GM08714 (cell line): Measurements from ENCODE around the gene SPDYE17.
"Not testable (repeated sequence)": the region's sequence is repeated elsewhere in the genome, so short reads cannot be mapped to it uniquely, and the experiment has no call there.

ENCODE experiments used
- H3K4me3 ChIP-seq: fragments of 200-500 bp; sonication (Bioruptor generic); 2 replicates; pipeline ENCODE4 v1.5.1; 2014; ENCODE audit warnings: mild to moderate bottlenecking, low read length, inconsistent platforms

SPDYE17 gene

GRCh38 chr7:76972391-76972790, 59.8 kb downstream of the SPDYE17 start:
- H3K4me3 ChIP-seq, result not testable (repeated sequence)
